GM12873 (cell line): ENCODE measurements around the gene NEDD4.

Experiments used
- CTCF ChIP-seq: IDR thresholded peaks from 2 replicates; pipeline ENCODE4 v1.5.1; 2012; ENCODE audit warnings: low read depth, mild to moderate bottlenecking, moderate library complexity, low read length, control low read depth; ENCODE audit not compliant: insufficient read depth; ENCODE audit errors: missing control alignments

NEDD4 gene

GRCh38 chr15:55893852-55894251 is 99.6 kb downstream of the NEDD4 start:
- no peak for TF ChIP-seq CTCF

GRCh38 chr15:55891196-55891595 is 102.2 kb downstream of the NEDD4 start:
- no peak for TF ChIP-seq CTCF

GRCh38 chr15:55884223-55884622 is 109.2 kb downstream of the NEDD4 start:
- no peak for TF ChIP-seq CTCF

- TF ChIP-seq CTCF, result no peak
Measured at GRCh38 chr15:55879181-55879580, 114.2 kb downstream of the NEDD4 start.

- no peak for TF ChIP-seq CTCF
Measured at GRCh38 chr15:55873024-55873720, 120.2 kb downstream of the NEDD4 start.

DNA sequence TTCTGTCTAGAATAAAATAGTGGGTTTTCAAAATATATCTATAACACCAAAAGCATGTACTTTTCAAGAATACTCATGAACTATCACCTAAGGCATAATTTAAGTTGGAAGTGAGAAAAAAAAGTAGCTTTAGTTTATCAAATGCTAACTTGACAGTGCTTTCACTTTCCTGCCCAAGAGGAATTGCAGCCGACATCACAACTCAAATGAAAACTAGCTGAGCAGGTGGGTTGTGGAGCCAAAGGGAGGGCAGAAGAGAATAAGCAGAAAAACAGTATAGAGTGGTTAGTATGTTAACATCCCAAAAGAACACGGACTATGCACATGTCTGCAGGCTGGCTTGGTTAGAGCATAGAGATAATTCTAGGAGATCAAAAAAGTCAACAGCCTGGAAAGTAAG is 120.9 kb downstream of the NEDD4 start:
- TF ChIP-seq CTCF, result no peak

DNA sequence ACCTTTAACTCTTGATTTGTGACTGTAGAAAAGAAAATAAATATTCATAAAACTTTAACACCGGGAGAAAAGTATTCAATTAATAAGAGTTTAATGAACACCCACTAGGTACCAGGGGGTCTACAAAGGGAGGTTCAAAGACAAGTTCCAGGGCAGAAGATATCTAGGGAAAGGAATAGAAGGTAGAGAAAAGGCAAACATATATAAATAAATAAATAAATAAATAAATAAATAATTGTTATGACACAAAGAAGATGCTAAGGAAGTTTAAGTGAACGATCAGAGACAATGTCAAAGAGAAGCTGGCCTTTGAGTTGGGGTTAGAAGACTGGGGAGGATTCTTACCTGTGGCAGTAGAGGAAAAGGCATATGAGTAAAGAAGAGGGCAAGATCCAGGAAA is 123.8 kb downstream of the NEDD4 start:
- TF ChIP-seq CTCF, result no peak
